ENCODE results near the gene C1S.
"Not testable (repeated sequence)": the region's sequence is repeated elsewhere in the genome, so short reads cannot be mapped to it uniquely, and the experiment has no call there.

C1S gene

DNA sequence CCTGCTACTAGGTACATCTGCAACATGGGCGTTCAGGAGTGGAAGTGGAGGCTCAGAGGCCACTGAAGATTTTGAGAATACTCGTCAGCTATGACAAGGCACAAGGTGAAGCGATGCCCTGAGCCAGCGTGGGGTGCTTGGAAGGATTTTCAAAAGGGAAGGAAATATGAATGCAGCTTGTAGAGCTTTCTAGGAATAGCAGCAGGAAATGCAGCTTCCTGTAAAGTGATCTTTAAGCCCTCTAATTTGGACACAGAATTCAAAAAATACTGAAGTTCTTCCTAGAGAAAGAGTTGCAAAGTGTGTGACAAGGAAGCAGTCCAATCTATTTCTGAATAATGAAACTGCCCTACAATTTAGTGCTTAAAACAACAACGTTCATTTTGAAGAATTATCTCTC lies 13.2 kb upstream of the C1S start:
- DNase-seq = no peak

DNA sequence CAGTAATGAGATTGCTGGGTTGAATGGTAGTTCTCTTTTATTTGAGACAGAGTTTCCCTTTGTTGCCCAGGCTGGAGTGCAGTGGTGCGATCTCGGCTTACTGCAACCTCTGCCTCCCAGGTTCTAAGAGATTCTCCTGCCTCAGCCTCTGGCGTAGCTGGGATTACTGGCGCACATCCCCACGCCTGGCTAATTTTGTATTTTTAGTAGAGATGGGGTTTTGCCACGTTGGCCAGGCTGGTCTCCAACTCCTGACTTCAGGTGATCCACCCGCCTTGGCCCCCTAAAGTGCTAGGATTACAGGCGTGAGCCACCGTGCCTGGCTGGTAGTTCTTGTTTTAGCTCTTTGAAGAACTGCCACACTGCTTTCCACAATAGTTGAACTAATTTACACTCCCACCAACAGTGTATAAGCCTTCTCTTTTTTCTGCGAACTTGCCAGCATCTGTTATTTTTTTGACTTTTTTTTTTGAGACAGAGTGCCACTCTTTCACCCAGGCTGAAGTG lies 11.0 kb upstream of the C1S start:
- DNase-seq = not testable (repeated sequence)

DNA sequence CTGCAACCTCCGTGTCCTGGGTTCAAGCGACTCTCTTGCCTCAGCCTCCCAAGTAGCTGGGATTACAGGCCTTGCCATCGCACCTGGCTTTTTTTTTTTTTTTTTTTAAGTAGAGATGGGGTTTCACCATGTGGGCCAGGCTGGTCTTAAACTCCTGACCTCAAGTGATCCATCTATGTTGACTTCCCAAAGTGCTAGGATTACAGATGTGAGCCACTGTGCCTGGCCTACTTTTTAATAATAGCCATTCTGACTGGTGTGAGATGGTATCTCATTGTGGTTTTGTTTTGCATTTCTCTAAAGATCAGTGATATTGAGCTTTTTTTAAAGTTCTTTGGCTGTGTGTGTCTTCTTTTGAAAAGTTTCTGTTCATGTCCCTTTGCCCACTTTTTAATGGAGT lies 10.5 kb upstream of the C1S start:
- DNase-seq = not testable (repeated sequence)

DNA sequence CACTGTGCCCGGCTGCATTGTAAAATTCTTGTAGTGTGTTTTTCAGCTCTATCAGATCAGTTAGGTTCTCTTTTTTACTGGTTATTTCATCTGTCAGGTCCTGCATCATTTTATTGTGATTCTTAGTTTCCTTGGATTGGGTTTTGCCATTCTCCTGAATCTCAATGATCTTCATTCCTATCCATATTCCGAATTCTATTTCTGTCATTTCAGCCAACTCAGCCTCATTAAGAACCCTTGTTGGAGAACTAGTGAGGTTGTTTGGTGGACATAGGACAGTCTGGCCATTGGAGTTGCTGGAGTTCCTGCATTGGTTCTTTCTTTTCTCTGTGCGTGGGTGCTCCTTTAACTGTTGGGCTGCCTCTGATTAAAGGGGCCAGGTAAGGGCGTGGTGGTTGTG lies 5.6 kb upstream of the C1S start:
- DNase-seq = no peak

DNA sequence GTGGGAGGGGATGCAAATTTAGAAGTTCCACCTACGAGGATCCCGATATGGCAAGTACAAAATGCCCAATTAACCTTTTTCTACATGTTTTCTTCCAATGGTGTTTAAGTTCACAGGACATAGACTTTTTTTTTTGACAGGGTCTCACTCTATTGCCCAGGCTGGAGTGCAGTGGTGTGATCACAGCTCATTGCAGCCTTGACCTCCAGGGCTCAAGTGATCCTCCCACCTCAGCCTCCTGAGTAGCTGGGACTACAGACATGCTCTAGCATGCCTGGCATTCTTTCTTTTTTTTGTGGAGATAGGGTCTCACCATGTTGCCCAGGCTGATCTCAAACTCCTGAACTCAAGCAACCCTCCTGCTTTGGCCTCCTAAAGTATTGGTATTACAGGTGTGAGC lies 4.8 kb upstream of the C1S start:
- not testable (repeated sequence) for DNase-seq

DNA sequence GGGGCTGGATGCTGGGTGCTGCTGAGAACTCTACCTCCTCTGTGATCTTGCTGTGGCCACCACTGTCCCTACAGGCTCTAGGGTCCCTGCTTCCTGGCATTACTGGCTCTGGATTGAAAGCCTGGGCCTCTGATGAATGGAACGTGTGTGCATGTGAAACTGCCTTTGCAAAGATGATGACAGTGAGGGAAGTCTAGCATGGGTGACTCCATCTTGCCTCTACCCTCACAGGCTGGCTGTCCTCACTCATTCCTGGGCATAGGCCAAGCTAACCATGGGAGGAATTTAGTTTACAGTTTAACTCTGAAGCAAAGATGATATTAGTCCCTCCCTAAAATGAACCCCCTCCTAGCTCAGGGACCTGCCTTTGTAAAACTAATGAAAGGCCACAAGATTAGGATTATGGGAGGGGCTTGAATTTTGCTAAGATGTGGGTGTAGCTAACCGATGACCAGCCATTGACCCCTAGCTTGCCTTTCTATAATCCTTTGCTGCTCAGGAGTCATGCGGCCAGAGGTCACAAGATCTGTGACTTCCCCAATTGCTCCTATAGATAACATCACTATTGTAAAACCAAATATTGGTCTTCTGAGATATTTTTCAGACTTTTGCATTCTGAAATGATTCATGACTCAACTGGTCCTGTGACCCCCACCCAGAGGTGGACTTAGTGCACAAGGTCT lies 2.2 kb upstream of the C1S start:
- DNase-seq = no peak

DNA sequence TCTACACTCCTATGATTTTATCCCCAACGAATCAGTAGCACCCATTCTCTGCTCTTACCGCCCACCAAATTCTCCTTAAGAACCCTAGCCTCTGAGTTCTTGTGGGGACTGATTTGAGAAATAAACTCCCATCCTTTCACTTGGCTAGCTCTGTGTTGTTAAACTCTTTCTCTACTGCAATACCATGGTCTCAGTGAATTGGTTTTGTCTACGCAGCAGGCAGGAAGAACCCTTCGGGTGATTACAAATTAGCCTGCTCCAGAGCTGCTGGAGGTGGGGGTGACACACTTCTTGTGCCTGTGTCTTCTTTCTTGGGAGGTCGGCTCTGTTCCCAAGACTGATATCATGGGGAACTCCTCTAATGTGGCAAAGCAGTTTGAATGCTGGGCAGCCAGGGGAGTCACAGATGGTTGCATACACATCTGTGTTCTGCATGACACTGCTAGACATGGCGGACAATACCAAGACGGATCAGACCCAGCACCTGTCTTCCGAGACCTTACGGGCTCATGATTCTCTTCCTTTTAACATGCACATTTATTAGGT lies 1.6 kb upstream of the C1S start:
- DNase-seq = no peak

DNA sequence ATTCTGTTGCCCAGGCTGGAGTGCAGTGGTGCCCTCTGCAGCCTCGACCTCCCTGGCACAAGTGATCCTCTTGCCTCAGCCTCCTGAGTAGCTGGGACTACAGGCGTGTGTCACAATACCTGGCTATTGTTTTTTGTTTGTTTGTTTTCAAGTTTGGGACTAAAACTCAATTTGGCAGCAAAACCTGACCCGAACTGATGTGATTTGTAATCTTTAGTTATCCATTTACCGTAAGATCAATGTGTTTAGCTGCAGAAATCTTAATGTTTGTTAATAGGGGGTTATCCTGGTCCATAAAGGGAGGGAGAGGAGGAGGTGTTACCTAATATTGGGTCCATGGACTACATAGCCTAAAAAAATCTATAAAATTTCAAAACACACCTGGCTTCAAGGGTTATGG lies 738 bp upstream of the C1S start:
- DNase-seq = no peak

DNA sequence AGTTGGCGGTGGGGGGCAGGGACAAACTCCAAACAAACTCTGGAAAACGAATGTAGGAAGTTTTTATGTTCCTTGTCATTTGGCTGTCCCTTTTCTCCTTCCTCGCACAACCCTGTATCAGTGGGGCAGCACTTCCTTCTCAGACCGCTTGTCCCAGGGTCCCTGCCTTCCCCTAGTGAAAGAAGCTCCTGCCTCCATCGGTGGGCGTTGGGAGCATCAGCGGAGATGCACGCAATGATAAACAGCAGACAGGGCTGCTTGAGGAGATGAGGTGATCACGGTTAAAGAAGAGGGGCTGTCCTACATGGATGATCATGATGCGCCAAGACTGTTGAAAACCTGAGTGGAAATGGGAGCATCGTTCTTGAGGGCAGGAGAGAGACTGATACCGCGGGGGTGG lies 620 bp downstream of the C1S start:
- no peak for DNase-seq

DNA sequence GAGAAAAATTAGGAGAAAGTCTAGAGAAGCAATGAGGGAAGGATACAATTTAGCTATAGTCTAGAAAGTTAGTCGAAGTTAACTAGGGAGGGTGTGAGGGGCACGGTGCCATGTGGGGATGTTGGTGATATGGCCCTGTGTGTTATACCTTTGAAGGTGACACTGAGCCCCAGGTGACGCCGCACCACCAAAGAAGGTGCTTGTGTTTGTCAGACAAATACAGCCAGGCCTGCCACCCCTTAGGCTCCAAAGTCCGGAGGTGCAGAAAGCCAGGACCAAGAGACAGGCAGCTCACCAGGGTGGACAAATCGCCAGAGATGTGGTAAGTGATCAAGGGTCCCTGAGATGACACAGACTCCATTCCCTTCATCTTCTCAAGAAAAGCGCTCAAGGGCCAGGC lies 1.1 kb downstream of the C1S start:
- DNase-seq = no peak

DNA sequence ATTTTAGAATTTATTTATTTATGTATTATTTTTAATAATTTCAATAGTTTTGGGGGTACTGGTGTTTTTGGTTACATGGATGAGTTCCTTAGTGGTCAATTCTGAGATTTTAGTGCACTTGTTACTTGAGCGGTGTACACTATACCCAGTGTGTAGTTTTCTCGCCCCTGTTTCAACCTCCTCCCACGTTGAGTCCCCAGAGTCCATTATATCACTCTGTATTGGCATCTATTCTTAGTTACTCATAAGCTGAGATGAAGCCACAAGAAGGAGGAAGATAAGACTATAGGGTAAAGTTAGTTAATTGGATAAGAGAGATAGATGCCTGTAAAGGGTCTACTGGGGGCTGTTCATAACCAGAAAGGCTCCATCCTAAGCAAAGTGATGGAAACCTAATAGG lies 4.0 kb downstream of the C1S start:
- DNase-seq = no peak

DNA sequence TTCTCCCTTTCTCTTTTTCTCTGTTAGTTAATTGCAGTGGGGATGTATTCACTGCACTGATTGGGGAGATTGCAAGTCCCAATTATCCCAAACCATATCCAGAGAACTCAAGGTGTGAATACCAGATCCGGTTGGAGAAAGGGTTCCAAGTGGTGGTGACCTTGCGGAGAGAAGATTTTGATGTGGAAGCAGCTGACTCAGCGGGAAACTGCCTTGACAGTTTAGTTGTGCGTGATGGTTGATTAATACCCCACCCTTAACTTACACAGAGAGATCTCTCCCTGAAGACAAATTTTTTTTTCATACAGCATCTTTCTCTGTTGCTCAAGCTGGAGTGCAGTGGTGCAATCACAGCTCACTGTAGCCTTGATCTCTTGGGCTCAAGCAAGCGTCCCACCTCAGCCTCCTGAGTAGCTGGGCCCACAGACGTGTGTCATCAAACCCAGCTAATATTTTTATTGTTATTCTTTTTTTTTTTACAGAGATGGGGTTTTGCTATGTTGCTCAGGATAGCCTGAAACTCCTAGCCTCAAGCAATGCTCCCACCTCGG lies 4.6 kb downstream of the C1S start:
- DNase-seq = no peak

DNA sequence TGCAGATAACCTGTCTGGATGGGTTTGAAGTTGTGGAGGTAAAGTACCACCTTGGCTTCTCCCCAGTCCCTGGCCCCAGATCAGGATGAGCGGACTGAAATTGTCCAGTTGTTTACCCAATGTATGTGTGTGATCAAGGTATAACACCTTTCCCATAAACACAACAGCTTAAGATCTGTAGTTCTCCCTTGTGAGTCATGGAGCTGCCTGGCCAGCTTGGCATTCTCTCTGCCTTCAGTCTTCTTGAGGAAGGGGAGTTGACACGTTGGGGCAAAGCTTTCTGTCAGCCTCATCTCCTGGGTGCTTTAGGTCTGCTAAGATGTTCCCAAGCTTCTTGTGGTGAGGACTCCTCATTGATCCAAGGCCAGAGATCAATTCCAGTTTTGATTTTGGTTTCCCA lies 6.1 kb downstream of the C1S start:
- no peak for DNase-seq

DNA sequence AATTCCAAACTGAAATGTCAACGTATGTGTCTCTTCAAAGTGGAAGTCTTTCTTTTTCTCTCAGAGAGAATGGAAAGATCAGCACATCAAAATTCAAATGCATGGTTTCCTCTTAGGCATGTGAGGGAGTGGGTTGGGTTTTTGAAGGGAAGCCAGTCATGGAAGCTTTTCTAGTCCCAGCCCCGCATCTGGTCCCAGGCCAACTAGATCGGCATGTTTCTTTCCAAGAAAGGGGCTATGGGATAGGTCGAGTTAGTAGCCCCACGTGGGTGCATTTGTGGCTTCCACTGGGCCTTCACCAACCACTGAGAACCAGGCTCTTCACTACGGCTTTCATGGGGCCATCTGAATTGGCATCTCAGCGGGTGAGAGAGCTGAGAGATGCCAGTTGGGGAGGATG lies 6.6 kb downstream of the C1S start:
- no peak for DNase-seq

DNA sequence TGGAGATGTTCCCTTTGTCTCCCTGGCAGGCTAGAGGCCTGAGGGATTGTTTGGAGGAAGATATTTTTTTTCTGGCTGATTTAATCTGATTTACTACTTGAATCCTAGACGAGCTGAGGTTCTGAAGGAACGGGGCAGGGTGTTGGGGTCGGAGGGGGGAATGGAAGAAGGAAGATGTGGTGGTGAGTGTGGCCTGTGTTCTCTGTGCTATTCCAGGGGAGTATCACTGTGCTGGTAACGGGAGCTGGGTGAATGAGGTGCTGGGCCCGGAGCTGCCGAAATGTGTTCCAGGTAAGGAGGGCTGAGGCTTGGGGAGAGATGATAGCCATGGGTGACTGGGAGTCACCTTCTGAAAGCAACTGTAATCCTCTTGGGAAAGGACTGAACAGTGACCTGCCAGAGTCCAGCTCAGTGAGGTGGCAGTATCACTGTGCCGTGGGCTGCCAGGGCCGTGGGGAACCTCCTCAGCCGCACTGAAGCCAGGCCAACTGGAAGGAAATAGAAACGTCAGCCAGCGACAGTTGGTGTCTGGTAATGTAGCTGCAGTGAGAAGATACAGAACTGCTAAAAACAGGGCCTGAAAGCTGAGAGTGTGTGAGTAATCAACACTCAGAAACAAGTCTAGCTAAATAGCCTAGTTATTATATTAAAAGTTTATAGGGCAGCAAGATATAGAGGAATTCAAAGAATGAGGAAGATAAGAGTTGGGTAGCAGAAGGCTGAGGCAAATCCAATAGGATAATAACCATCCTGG lies 7.9 kb downstream of the C1S start:
- no peak for DNase-seq

DNA sequence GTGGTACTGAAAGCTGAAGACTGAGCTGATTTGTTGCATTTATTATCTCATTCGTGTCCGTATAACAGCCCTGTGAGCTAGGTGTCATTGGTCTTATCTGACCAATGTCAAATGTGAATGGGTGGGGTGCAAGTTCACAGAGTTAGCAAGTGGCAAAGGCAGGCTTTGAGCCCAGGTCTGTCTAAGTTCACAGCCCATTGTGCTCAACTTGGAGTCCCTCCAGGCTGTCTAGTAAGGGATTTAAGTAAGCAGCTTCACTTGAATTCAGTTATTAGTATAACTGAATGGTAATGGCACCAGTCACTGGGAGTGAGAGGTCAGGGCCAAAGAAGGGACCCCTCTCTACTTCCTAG lies 8.5 kb downstream of the C1S start:
- DNase-seq = no peak

DNA sequence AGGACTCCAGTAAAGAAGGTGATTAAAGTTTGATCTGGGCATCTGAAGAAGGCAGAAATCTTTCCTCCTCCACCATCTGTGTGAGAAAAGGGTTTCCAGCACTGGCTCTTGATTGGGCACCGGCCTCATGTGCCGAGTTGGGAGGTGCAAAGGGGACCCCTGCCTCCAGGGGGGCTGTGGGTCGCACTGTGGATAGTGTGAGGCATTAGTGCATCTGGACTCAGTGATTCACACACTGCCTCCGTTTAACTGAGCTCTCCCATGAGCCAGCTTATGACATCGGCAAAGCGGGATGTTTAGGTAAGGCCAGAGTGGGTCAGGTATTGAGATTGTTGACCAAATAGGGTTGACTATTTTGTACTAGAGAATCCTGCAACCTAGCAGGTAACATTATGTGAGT lies 8.9 kb downstream of the C1S start:
- no peak for DNase-seq

DNA sequence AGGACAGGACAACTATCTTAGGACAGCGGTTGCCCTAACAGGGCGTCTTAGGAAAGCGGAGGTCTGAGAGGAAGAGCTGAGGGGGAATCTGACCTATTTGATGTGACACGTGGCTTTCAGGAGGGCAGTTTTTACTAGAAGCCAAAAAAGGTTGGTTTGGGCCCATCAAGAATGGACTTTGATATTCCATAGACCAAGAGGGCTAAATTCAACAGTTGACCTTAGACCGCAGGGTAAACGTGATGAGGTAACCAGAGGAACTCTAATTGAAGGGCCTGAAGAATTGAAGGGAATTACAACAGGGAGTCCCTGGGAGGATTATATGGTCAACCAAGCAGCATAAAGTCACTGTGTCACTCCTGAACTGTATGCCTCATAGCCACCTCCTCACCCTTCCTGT lies 11.5 kb downstream of the C1S start:
- no peak for DNase-seq

DNA sequence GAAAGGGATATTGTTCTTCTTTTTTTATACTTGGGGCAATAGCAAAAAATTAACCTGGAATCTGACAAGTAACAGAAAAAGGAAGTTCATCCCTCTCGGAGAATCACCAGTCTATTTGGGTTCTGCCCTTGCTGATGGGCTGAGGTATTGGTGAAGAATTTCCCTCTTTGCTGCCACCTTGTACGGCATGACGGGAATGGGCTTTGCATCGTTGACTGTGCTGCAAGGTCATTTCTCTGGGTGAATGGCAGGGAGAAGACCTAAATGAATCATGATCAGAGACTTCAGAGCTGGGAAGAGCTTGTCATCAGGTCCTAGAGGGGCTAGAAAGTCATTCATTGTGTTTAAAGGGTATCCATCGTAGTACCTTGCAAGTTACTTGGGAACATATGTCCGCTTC lies 12.0 kb downstream of the C1S start:
- no peak for DNase-seq

DNA sequence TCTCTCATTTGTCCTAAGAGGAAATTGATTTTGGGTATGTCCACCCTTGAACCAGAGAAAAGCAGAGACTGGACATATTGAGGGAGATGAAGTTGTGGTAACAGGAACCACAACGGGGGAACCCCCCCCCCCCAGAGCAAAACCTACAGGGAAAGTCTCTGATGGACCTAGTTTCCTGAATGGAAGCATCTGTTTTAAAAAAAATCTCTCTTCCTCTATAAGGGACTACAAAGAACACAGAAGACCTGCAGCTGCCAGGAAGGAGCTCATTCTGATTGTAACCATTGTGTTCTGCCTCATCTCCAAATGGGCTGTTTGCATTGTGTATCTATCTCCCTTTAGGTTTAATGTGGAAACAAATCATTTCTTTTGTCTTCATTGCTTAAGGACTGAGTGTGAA lies 13.4 kb downstream of the C1S start:
- no peak for DNase-seq

DNA sequence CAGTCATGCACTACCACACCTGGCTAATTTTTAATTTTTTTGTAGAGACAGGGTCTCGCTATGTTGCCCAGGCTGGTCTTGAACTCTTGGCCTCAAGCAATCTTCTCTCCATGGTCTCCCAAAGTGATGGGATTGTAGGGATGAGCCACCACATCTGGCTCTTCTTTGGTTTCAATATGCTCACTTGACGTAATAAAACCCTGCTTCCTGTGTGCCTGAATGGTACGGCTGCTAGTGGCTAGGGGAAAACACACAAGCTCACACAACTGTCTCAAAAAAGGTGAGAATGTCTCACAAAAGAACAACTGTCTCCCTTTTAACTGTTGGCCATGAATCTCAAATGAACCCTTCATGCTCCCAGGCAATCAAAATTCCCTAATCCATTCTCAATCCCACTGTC lies 15.0 kb downstream of the C1S start:
- DNase-seq = no peak

DNA sequence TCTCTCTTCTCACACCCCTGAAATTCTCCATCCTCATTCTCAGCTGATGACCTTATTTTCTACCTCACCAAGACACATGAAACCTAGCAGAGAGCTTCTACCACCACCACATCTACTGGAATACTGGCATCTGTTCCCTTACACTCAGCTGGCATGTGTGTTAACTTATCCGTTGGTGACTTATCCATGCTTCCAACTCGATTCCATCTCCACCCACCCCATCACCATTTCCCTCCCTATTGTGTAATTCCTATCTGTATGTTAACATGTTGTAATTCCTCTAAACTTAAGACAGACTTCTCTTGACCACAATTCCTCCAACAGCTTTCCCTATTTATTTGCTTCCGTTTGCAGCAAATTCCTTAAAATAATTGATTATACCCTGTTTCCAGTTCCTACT lies 15.4 kb downstream of the C1S start:
- DNase-seq = no peak

DNA sequence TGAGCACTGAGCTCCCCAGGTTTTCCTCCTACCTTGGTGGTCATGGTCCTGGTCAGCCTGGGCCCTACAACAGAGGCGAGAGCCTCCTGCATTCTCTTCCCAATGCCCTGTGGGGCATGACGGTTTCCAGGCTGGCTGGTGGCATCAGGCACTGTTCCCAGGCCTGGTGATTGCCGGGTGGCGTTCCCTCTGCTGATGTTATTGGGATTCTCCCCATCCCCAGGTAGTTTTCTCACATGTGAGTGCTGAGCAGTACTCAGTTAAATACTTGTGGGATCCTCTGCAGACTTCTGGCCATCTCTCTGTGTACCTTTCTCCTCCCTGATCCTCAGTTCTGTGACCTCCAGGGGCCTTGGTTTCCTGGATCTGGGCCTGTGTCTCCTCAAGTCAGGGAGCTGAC lies 16.0 kb downstream of the C1S start:
- no peak for DNase-seq

DNA sequence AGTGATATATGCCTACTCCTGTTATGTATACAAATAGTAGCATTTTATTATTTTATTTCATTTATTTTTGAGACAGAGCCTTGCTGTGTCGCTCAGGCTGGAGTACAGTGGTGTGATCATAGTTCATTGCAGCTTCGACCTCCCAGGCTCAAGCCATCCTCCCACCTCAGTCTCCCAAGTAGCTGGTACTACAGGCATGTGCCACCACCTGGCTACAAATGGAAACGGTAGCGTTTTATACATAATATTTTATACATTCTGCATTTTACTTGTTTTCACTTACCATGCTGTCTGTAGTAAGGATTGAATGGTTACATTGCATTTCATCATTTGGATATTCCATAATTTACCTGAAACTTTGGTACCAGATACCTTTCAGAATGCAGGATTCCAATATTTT lies 17.6 kb downstream of the C1S start:
- no peak for DNase-seq

DNA sequence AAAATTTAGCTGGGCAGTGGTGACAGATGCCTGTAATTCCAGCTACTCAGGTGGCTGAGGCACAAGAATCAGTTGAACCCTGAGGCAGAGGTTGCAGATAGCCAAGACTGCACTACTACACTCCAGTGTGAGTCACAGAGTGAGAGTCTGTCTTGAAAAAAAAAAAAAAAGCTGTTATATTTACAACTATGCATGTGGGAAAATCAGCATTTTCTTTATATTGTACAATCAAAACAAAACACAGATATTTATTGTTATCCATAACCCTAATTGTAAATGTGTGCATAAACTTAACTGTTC lies 19.3 kb downstream of the C1S start:
- no peak for DNase-seq
